Activated naive CD8-positive, alpha-beta T cell treated with anti-CD3 and anti-CD28 coated beads for 36 hours (primary cell): Measurements from ENCODE around the gene PUSL1. TPM values are rescaled to one million over a fixed set of nuclear protein-coding genes. Genes with fewer than 3 reads are reported as not detected.

Experiments
- DNase-seq: peaks from one replicate; pipeline ENCODE4 v3.0.0; 2021
- H3K27ac Mint-ChIP-seq: one replicate; pipeline ENCODE4 v1.8.0; 2022; ENCODE audit warnings: mild to moderate bottlenecking, moderate library complexity, mixed read lengths
- H3K27me3 Mint-ChIP-seq: one replicate; pipeline ENCODE4 v1.8.0; 2022; ENCODE audit warnings: mild to moderate bottlenecking, mixed read lengths
- H3K36me3 Mint-ChIP-seq: one replicate; pipeline ENCODE4 v1.8.0; 2021; ENCODE audit warnings: mild to moderate bottlenecking, mixed read lengths
- H3K4me1 Mint-ChIP-seq: one replicate; pipeline ENCODE4 v1.8.0; 2021; ENCODE audit warnings: mixed read lengths
- H3K4me3 Mint-ChIP-seq: one replicate; pipeline ENCODE4 v1.8.0; 2022; ENCODE audit warnings: mild to moderate bottlenecking, moderate library complexity, mixed read lengths
- H3K9me3 Mint-ChIP-seq: one replicate; pipeline ENCODE4 v1.8.0; 2022; ENCODE audit warnings: mixed read lengths
- total RNA-seq, 2 experiments: library from RNA; stranded (reverse); gene quantifications; one replicate each; pipeline ENCODE4 v1.2.3, GENCODE V29; 2021

Gene PUSL1
- total RNA-seq, 2 experiments from 2014 or later: 29.6 to 30.0 TPM

- Mint-ChIP-seq H3K9me3 (no peaks in the 10 kb centered on the region), H3K4me1 (peaks cover 5% of the 10 kb centered on the region), H3K36me3 (no peaks in the 10 kb centered on the region), H3K27me3 (peaks cover 19% of the 10 kb centered on the region), H3K27ac (no peak within 1 kb of the TSS), H3K4me3 (peak within 1 kb of the TSS; percentile 80)
- DNase-seq: peak; percentile 78
These were observed 41.0 kb downstream of the PUSL1 start, which contains the start of gene DVL1 for GRCh38 chr1:1349256-1350012. Gene DVL1 (minus strand): TSS chr1:1349418. CDS start chr1:1349065, 353 bp downstream.

GRCh38 chr1:1351511-1352427 lies 43.4 kb downstream of the PUSL1 start:
- Mint-ChIP-seq H3K36me3 (no peaks in the 10 kb centered on the region), H3K4me3 (peak overlapping the region; percentile 52), H3K9me3 (no peaks in the 10 kb centered on the region), H3K27me3 (peaks cover 19% of the 10 kb centered on the region), H3K27ac (no peak overlapping the region), H3K4me1 (peaks cover 5% of the 10 kb centered on the region)
- DNase-seq: no peak

GRCh38 chr1:1352786-1353388 lies 44.5 kb downstream of the PUSL1 start:
- DNase-seq: no peak
- peaks cover 2% of the 10 kb centered on the region for H3K4me1 Mint-ChIP-seq
- no peak overlapping the region for H3K27ac Mint-ChIP-seq
- peaks cover 19% of the 10 kb centered on the region for H3K27me3 Mint-ChIP-seq
- no peaks in the 10 kb centered on the region for H3K9me3 Mint-ChIP-seq
- no peaks in the 10 kb centered on the region for H3K36me3 Mint-ChIP-seq
- no peak overlapping the region for H3K4me3 Mint-ChIP-seq

GRCh38 chr1:1353389-1354151 lies 45.2 kb downstream of the PUSL1 start:
- peaks cover 19% of the 10 kb centered on the region for H3K27me3 Mint-ChIP-seq
- H3K4me1 Mint-ChIP-seq: peaks cover 5% of the 10 kb centered on the region
- H3K27ac Mint-ChIP-seq: no peak overlapping the region
- DNase-seq: no peak
- H3K36me3 Mint-ChIP-seq: no peaks in the 10 kb centered on the region
- H3K4me3 Mint-ChIP-seq: no peak overlapping the region
- no peaks in the 10 kb centered on the region for H3K9me3 Mint-ChIP-seq

GRCh38 chr1:1354271-1355247 lies 46.2 kb downstream of the PUSL1 start:
- no peak for DNase-seq
- H3K9me3 Mint-ChIP-seq: no peaks in the 10 kb centered on the region
- no peaks in the 10 kb centered on the region for H3K36me3 Mint-ChIP-seq
- peak overlapping the region; percentile 29 for H3K4me3 Mint-ChIP-seq
- no peak overlapping the region for H3K27ac Mint-ChIP-seq
- peaks cover 12% of the 10 kb centered on the region for H3K4me1 Mint-ChIP-seq
- H3K27me3 Mint-ChIP-seq: peaks cover 19% of the 10 kb centered on the region

GRCh38 chr1:1355416-1355815 lies 47.0 kb downstream of the PUSL1 start:
- peaks cover 19% of the 10 kb centered on the region for H3K27me3 Mint-ChIP-seq
- no peak overlapping the region for H3K27ac Mint-ChIP-seq
- no peaks in the 10 kb centered on the region for H3K36me3 Mint-ChIP-seq
- no peaks in the 10 kb centered on the region for H3K9me3 Mint-ChIP-seq
- H3K4me1 Mint-ChIP-seq: peaks cover 14% of the 10 kb centered on the region
- peak; percentile 39 for DNase-seq
- no peak overlapping the region for H3K4me3 Mint-ChIP-seq

GRCh38 chr1:1356166-1356795 lies 47.9 kb downstream of the PUSL1 start:
- H3K4me1 Mint-ChIP-seq: peaks cover 14% of the 10 kb centered on the region
- H3K27me3 Mint-ChIP-seq: peaks cover 19% of the 10 kb centered on the region
- no peaks in the 10 kb centered on the region for H3K9me3 Mint-ChIP-seq
- no peak overlapping the region for H3K27ac Mint-ChIP-seq
- DNase-seq: no peak
- H3K4me3 Mint-ChIP-seq: no peak overlapping the region
- no peaks in the 10 kb centered on the region for H3K36me3 Mint-ChIP-seq

- Mint-ChIP-seq H3K27me3 (peaks cover 19% of the 10 kb centered on the region), H3K4me3 (no peak overlapping the region), H3K27ac (no peak overlapping the region), H3K36me3 (no peaks in the 10 kb centered on the region), H3K9me3 (no peaks in the 10 kb centered on the region), H3K4me1 (peaks cover 14% of the 10 kb centered on the region)
- DNase-seq: no peak
These were observed 48.5 kb downstream of the PUSL1 start for GRCh38 chr1:1356796-1357401.

GRCh38 chr1:1357871-1358432 lies 49.6 kb downstream of the PUSL1 start:
- no peak overlapping the region for H3K27ac Mint-ChIP-seq
- H3K9me3 Mint-ChIP-seq: no peaks in the 10 kb centered on the region
- DNase-seq: no peak
- H3K27me3 Mint-ChIP-seq: peaks cover 13% of the 10 kb centered on the region
- no peaks in the 10 kb centered on the region for H3K36me3 Mint-ChIP-seq
- H3K4me1 Mint-ChIP-seq: peaks cover 14% of the 10 kb centered on the region
- H3K4me3 Mint-ChIP-seq: no peak overlapping the region

- no peak for DNase-seq
- peak within 1 kb of the TSS; percentile 58 for H3K27ac Mint-ChIP-seq
These were observed 50.3 kb downstream of the PUSL1 start, which contains the start of gene MXRA8 for GRCh38 chr1:1358433-1359271. Gene MXRA8 (minus strand): TSS chr1:1358555. CDS start chr1:1358504, 51 bp downstream.

GRCh38 chr1:1359308-1359663 lies 50.9 kb downstream of the PUSL1 start:
- DNase-seq: no peak
- H3K9me3 Mint-ChIP-seq: no peaks in the 10 kb centered on the region
- no peaks in the 10 kb centered on the region for H3K36me3 Mint-ChIP-seq
- no peak overlapping the region for H3K4me3 Mint-ChIP-seq
- H3K27me3 Mint-ChIP-seq: peaks cover 2% of the 10 kb centered on the region
- peaks cover 14% of the 10 kb centered on the region for H3K4me1 Mint-ChIP-seq
- H3K27ac Mint-ChIP-seq: peak overlapping the region; percentile 58

More at GRCh38 chr1:1358433-1359271, 50.3 kb downstream of the PUSL1 start, which contains the start of gene MXRA8:
- H3K27me3 Mint-ChIP-seq: peaks cover 7% of the 10 kb centered on the region
- H3K9me3 Mint-ChIP-seq: no peaks in the 10 kb centered on the region
- no peak within 1 kb of the TSS for H3K4me3 Mint-ChIP-seq
- peaks cover 14% of the 10 kb centered on the region for H3K4me1 Mint-ChIP-seq
- no peaks in the 10 kb centered on the region for H3K36me3 Mint-ChIP-seq
